ENCODE data around the gene UNC45B.
"Not testable (repeated sequence)": the region's sequence is repeated elsewhere in the genome, so short reads cannot be mapped to it uniquely, and the experiment has no call there.

UNC45B gene

GRCh38 chr17:35191001-35191695 is 43.5 kb downstream of the UNC45B start:
- Histone ChIP-seq H3K27ac (ENCODE audit: low read length, poor library complexity, severe bottlenecking) (no peak overlapping the region), H2AFZ (ENCODE audit: low read depth, low read length) (no peak overlapping the region), H3K4ac (ENCODE audit: low read depth in 1 of 2, low read length in 2 of 2) (no peak overlapping the region), H3K4me2 (ENCODE audit: low read length, poor library complexity, severe bottlenecking) (no peak overlapping the region), H3K18ac (ENCODE audit: low read depth in 1 of 2, low read length in 2 of 2) (no peak overlapping the region), H2BK120ac (ENCODE audit: low read depth, low read length) (no peak overlapping the region), H3K4me3 (ENCODE audit: insufficient read depth in 1 of 2, low read depth in 1 of 2, low read length in 2 of 2) (no peak overlapping the region), H3K14ac (ENCODE audit: low read length in 2 of 2) (no peak overlapping the region), H2BK15ac (ENCODE audit: low read depth, poor library complexity, severe bottlenecking) (no peak overlapping the region), H2BK12ac (ENCODE audit: low read length in 2 of 2) (no peak overlapping the region), H3K9ac (ENCODE audit: low read length) (no peak overlapping the region), H3K36me3 (ENCODE audit: control insufficient read depth in 1 of 2, insufficient read depth in 2 of 2, low read depth in 1 of 2, low read length in 2 of 2) (no peaks in the 10 kb centered on the region), H3K27me3 (ENCODE audit: control insufficient read depth in 1 of 2, insufficient read depth in 1 of 2, low read length in 2 of 2) (peaks cover 0 to under 1% of the 10 kb centered on the region in 2 experiments), H4K8ac (ENCODE audit: low read length) (no peak overlapping the region), H2BK5ac (ENCODE audit: low read depth, low read length, poor library complexity, severe bottlenecking) (no peak overlapping the region), H3K4me1 (ENCODE audit: control insufficient read depth, insufficient read depth, low read depth, low read length) (no peaks in the 10 kb centered on the region), H3K9me3 (ENCODE audit: control insufficient read depth, low read length) (no peaks in the 10 kb centered on the region), H3K79me1 (replicated peaks; ENCODE audit: low read length, poor library complexity, severe bottlenecking) (no peaks in the 10 kb centered on the region), H4K91ac (ENCODE audit: low read length) (no peak overlapping the region), H3K23ac (ENCODE audit: low read length in 2 of 2) (no peak overlapping the region), H2AK5ac (ENCODE audit: low read length, severe bottlenecking) (no peak overlapping the region)
- WGBS = 82% methylated on average over 9 of the region's 11 CpGs
- no peak for DNase-seq

- H3K36me3 ChIP-seq (ENCODE audit: control insufficient read depth in 1 of 2, insufficient read depth in 2 of 2, low read depth in 1 of 2, low read length in 2 of 2) = no peaks in the 10 kb centered on the region
Measured at GRCh38 chr17:35192708-35193107, 45.1 kb downstream of the UNC45B start.

GRCh38 chr17:35194001-35194400 is 46.4 kb downstream of the UNC45B start, which contains the start of gene SLC35G3:
TSS of gene SLC35G3 (minus strand) at chr17:35194393. CDS start at chr17:35194307, 86 bp downstream.
- not testable (repeated sequence) for DNase-seq; H2BK120ac ChIP-seq (ENCODE audit: low read depth, low read length); H3K14ac ChIP-seq (ENCODE audit: low read length in 2 of 2); H3K9me3 ChIP-seq (ENCODE audit: control insufficient read depth, low read length); H2AFZ ChIP-seq (ENCODE audit: low read depth, low read length); H3K4me2 ChIP-seq (ENCODE audit: low read length, poor library complexity, severe bottlenecking); H3K27me3 ChIP-seq (ENCODE audit: control insufficient read depth in 1 of 2, insufficient read depth in 1 of 2, low read length in 2 of 2); H3K36me3 ChIP-seq (ENCODE audit: control insufficient read depth in 1 of 2, insufficient read depth in 2 of 2, low read depth in 1 of 2, low read length in 2 of 2); H3K4me3 ChIP-seq (ENCODE audit: insufficient read depth in 1 of 2, low read depth in 1 of 2, low read length in 2 of 2); H3K79me1 ChIP-seq (replicated peaks; ENCODE audit: low read length, poor library complexity, severe bottlenecking); H3K27ac ChIP-seq (ENCODE audit: low read length, poor library complexity, severe bottlenecking); H2AK5ac ChIP-seq (ENCODE audit: low read length, severe bottlenecking); H2BK5ac ChIP-seq (ENCODE audit: low read depth, low read length, poor library complexity, severe bottlenecking); H3K4me1 ChIP-seq (ENCODE audit: control insufficient read depth, insufficient read depth, low read depth, low read length); H2BK12ac ChIP-seq (ENCODE audit: low read length in 2 of 2); H3K23ac ChIP-seq (ENCODE audit: low read length in 2 of 2); H3K18ac ChIP-seq (ENCODE audit: low read depth in 1 of 2, low read length in 2 of 2); H3K4ac ChIP-seq (ENCODE audit: low read depth in 1 of 2, low read length in 2 of 2); H3K9ac ChIP-seq (ENCODE audit: low read length); H2BK15ac ChIP-seq (ENCODE audit: low read depth, poor library complexity, severe bottlenecking); H4K8ac ChIP-seq (ENCODE audit: low read length); H4K91ac ChIP-seq (ENCODE audit: low read length)
- 82% methylated on average over 7 of the region's 12 CpGs for WGBS

More at GRCh38 chr17:35192708-35193107, 45.1 kb downstream of the UNC45B start:
- no peak overlapping the region for H2BK12ac ChIP-seq (ENCODE audit: low read length in 2 of 2)
- H3K4me2 ChIP-seq (ENCODE audit: low read length, poor library complexity, severe bottlenecking) = no peak overlapping the region
- WGBS = 82% methylated on average over 8 of the region's 8 CpGs
- H4K8ac ChIP-seq (ENCODE audit: low read length) = no peak overlapping the region
- no peak overlapping the region for H2AFZ ChIP-seq (ENCODE audit: low read depth, low read length)
- no peaks in the 10 kb centered on the region for H3K27me3 ChIP-seq (ENCODE audit: control insufficient read depth in 1 of 2, insufficient read depth in 1 of 2, low read length in 2 of 2)
- H3K4me1 ChIP-seq (ENCODE audit: control insufficient read depth, insufficient read depth, low read depth, low read length) = no peaks in the 10 kb centered on the region
- H3K79me1 ChIP-seq (replicated peaks; ENCODE audit: low read length, poor library complexity, severe bottlenecking) = no peaks in the 10 kb centered on the region
- H2BK15ac ChIP-seq (ENCODE audit: low read depth, poor library complexity, severe bottlenecking) = no peak overlapping the region
- H4K91ac ChIP-seq (ENCODE audit: low read length) = no peak overlapping the region
- no peak overlapping the region for H2AK5ac ChIP-seq (ENCODE audit: low read length, severe bottlenecking)
- DNase-seq = no peak
- no peak overlapping the region for H2BK5ac ChIP-seq (ENCODE audit: low read depth, low read length, poor library complexity, severe bottlenecking)
- no peak overlapping the region for H3K14ac ChIP-seq (ENCODE audit: low read length in 2 of 2)
- no peak overlapping the region for H3K27ac ChIP-seq (ENCODE audit: low read length, poor library complexity, severe bottlenecking)
- no peak overlapping the region for H3K23ac ChIP-seq (ENCODE audit: low read length in 2 of 2)
- H3K9ac ChIP-seq (ENCODE audit: low read length) = no peak overlapping the region
- no peak overlapping the region for H3K18ac ChIP-seq (ENCODE audit: low read depth in 1 of 2, low read length in 2 of 2)
- H3K4ac ChIP-seq (ENCODE audit: low read depth in 1 of 2, low read length in 2 of 2) = no peak overlapping the region
- no peak overlapping the region for H3K4me3 ChIP-seq (ENCODE audit: insufficient read depth in 1 of 2, low read depth in 1 of 2, low read length in 2 of 2)
- H3K9me3 ChIP-seq (ENCODE audit: control insufficient read depth, low read length) = no peaks in the 10 kb centered on the region
- H2BK120ac ChIP-seq (ENCODE audit: low read depth, low read length) = no peak overlapping the region

- H2BK5ac ChIP-seq (ENCODE audit: low read depth, low read length, poor library complexity, severe bottlenecking); H3K27me3 ChIP-seq (ENCODE audit: control insufficient read depth in 1 of 2, insufficient read depth in 1 of 2, low read length in 2 of 2); H3K4ac ChIP-seq (ENCODE audit: low read depth in 1 of 2, low read length in 2 of 2); H2AFZ ChIP-seq (ENCODE audit: low read depth, low read length); H3K9ac ChIP-seq (ENCODE audit: low read length); H2BK120ac ChIP-seq (ENCODE audit: low read depth, low read length); H2BK15ac ChIP-seq (ENCODE audit: low read depth, poor library complexity, severe bottlenecking); H3K79me1 ChIP-seq (replicated peaks; ENCODE audit: low read length, poor library complexity, severe bottlenecking); H3K23ac ChIP-seq (ENCODE audit: low read length in 2 of 2); H3K9me3 ChIP-seq (ENCODE audit: control insufficient read depth, low read length); H2BK12ac ChIP-seq (ENCODE audit: low read length in 2 of 2); H3K4me3 ChIP-seq (ENCODE audit: insufficient read depth in 1 of 2, low read depth in 1 of 2, low read length in 2 of 2); H3K36me3 ChIP-seq (ENCODE audit: control insufficient read depth in 1 of 2, insufficient read depth in 2 of 2, low read depth in 1 of 2, low read length in 2 of 2); H3K4me1 ChIP-seq (ENCODE audit: control insufficient read depth, insufficient read depth, low read depth, low read length); H3K14ac ChIP-seq (ENCODE audit: low read length in 2 of 2); H3K4me2 ChIP-seq (ENCODE audit: low read length, poor library complexity, severe bottlenecking); H3K27ac ChIP-seq (ENCODE audit: low read length, poor library complexity, severe bottlenecking); H4K8ac ChIP-seq (ENCODE audit: low read length); H2AK5ac ChIP-seq (ENCODE audit: low read length, severe bottlenecking); DNase-seq; H3K18ac ChIP-seq (ENCODE audit: low read depth in 1 of 2, low read length in 2 of 2); H4K91ac ChIP-seq (ENCODE audit: low read length): not testable (repeated sequence)
- WGBS = 97% methylated on average over 19 of the region's 31 CpGs
Measured at GRCh38 chr17:35195062-35195461, 47.4 kb downstream of the UNC45B start.

Measured in mesenchymal stem cell (in vitro differentiated cells and primary cell).